Liver (tissue), 9 donors: ENCODE results near the gene PTPA. TPM values are rescaled to one million over a fixed set of nuclear protein-coding genes. Genes with fewer than 3 reads are reported as not detected.

Source experiments
- DNase-seq: peaks from one replicate; pipeline ENCODE4 v3.0.0-alpha.2; 2017; ENCODE audit warnings: low spot score
- H3K27ac ChIP-seq, 2 donors: one replicate each; pipeline ENCODE4 v1.7.0; 2013; ENCODE audit warnings: inconsistent platforms in 2 of 2, low read length in 2 of 2, control low read depth in 1 of 2, low read depth in 1 of 2, mild to moderate bottlenecking in 1 of 2
- H3K27me3 ChIP-seq, 4 donors: one replicate each; pipeline versions ENCODE4 v1.6.1 to v1.7.0; 2013; ENCODE audit warnings: low read length in 3 of 4, inconsistent platforms in 1 of 4, mild to moderate bottlenecking in 1 of 4, moderate library complexity in 1 of 4; ENCODE audit not compliant: control insufficient read depth in 4 of 4, insufficient read depth in 4 of 4
- H3K36me3 ChIP-seq, 4 donors: one replicate each; pipeline versions ENCODE4 v1.6.1 to v1.7.0; 2013; ENCODE audit warnings: low read length in 3 of 4, mild to moderate bottlenecking in 3 of 4, low read depth in 1 of 4, moderate library complexity in 1 of 4; ENCODE audit not compliant: control insufficient read depth in 4 of 4, insufficient read depth in 3 of 4
- H3K4me1 ChIP-seq, 4 donors: one replicate each; pipeline versions ENCODE4 v1.6.1 to v1.7.0; 2013; ENCODE audit warnings: low read length in 3 of 4, mild to moderate bottlenecking in 3 of 4, moderate library complexity in 1 of 4; ENCODE audit not compliant: control insufficient read depth in 4 of 4, insufficient read depth in 4 of 4
- H3K4me3 ChIP-seq, 3 donors: one replicate each; pipeline versions ENCODE4 v1.6.1 to v1.7.0; 2013; ENCODE audit warnings: low read length in 3 of 3, control low read depth in 1 of 3, low read depth in 1 of 3, mild to moderate bottlenecking in 1 of 3
- H3K9ac ChIP-seq, 2 donors: one replicate each; pipeline ENCODE4 v1.7.0; 2013; ENCODE audit warnings: low read length in 2 of 2, mild to moderate bottlenecking in 2 of 2, moderate library complexity in 2 of 2, control low read depth in 1 of 2, low read depth in 1 of 2
- H3K9me3 ChIP-seq, 4 donors: one replicate each; pipeline versions ENCODE4 v1.6.1 to v1.7.0; 2013; ENCODE audit warnings: low read length in 3 of 4; ENCODE audit not compliant: control insufficient read depth in 4 of 4
- CTCF ChIP-seq: fragments of 150-350 bp; IDR thresholded peaks from 2 replicates; pipeline ENCODE4 v1.5.1; 2017; ENCODE audit warnings: improper control_type of control experiment, low read depth, low read length; ENCODE audit not compliant: missing input control
- FOXA2 ChIP-seq: IDR thresholded peaks from 2 replicates; pipeline ENCODE4 v1.6.1; 2016; ENCODE audit warnings: antibody characterized with exemption
- HNF4A ChIP-seq, 2 donors: conservative IDR thresholded peaks; 2 replicates each; pipeline ENCODE4 v1.6.1; 2016; ENCODE audit warnings: antibody characterized with exemption in 2 of 2, mild to moderate bottlenecking in 2 of 2
- HNF4G ChIP-seq: IDR thresholded peaks from 2 replicates; pipeline ENCODE4 v1.6.1; 2016; ENCODE audit warnings: antibody characterized with exemption
- NR2F2 ChIP-seq: IDR thresholded peaks from 2 replicates; pipeline ENCODE4 v1.6.1; 2016; ENCODE audit warnings: antibody characterized with exemption
- RAD21 ChIP-seq, 2 donors: IDR thresholded peaks; 2 replicates each; pipeline ENCODE4 v1.6.1; 2016; ENCODE audit warnings: antibody characterized with exemption in 2 of 2, mild to moderate bottlenecking in 2 of 2
- REST ChIP-seq: IDR thresholded peaks from 2 replicates; pipeline ENCODE4 v1.6.1; 2016; ENCODE audit warnings: antibody characterized with exemption, mild to moderate bottlenecking
- RXRA ChIP-seq, 2 donors: IDR thresholded peaks; 2 replicates each; pipeline ENCODE4 v1.6.1; 2017 to 2018; ENCODE audit warnings: antibody characterized with exemption in 2 of 2, mild to moderate bottlenecking in 1 of 2
- SP1 ChIP-seq: IDR thresholded peaks from 2 replicates; pipeline ENCODE4 v1.6.1; 2018; ENCODE audit warnings: antibody characterized with exemption, mild to moderate bottlenecking
- TAF1 ChIP-seq: conservative IDR thresholded peaks from 2 replicates; pipeline ENCODE4 v1.6.1; 2016; ENCODE audit warnings: antibody characterized with exemption, mild to moderate bottlenecking
- YY1 ChIP-seq: IDR thresholded peaks from 2 replicates; pipeline ENCODE4 v1.6.1; 2016; ENCODE audit warnings: antibody characterized with exemption, mild to moderate bottlenecking
- ZBTB33 ChIP-seq: IDR thresholded peaks from 2 replicates; pipeline ENCODE4 v1.6.1; 2016; ENCODE audit warnings: antibody characterized with exemption
- WGBS: extraction: QIAGEN DNeasy Blood & Tissue Kit; methylation state at CpG from one replicate; pipeline ENCODE4 v1.1.7; 2013; 5-methylcytosine and 5-hydroxymethylcytosine counted together
- polyA plus RNA-seq, 2 donors: library from polyadenylated mRNA; stranded (reverse) in 1 of 2; unstranded in 1 of 2; fragments of 200-250 nt in 1 of 2; fragments of >200 nt in 1 of 2; fragmentation: Nextera tagmentation in 1 of 2; extraction: Ambion mirVana in 1 of 2; gene quantifications; one replicate each; pipeline versions ENCODE4 v1.2.1 to v1.2.3, GENCODE V29; 2013 to 2015
- total RNA-seq, 2 donors: library from RNA; depleted of rRNA; stranded (reverse); fragments of >200 nt; gene quantifications; one replicate each; pipeline ENCODE4 v1.2.3, GENCODE V29; 2014
- donor health status: healthy.
- donor health status: healthy.
- donor health status: healthy.
- donor health status: healthy.
- donor health status: healthy.

The PTPA gene
- total and polyA plus RNA-seq, 4 donors, result 27.6 to 66.0 (median 38.4) TPM

GRCh38 chr9:129185402-129185801 is 74.2 kb downstream of the PTPA start:
- Histone ChIP-seq H3K27me3 (no peaks in the 10 kb centered on the region), H3K9ac (no peak overlapping the region)
- WGBS, result 95% methylated on average over 6 of the region's 6 CpGs

GRCh38 chr9:129185991-129186390 is 74.8 kb downstream of the PTPA start:
- WGBS, result 84% methylated on average over 10 of the region's 10 CpGs
- H3K27me3 ChIP-seq, result no peaks in the 10 kb centered on the region
- H3K4me3 ChIP-seq, result no peak overlapping the region
- no peak for TF ChIP-seq TAF1
- no peak for TF ChIP-seq YY1
- no peak for TF ChIP-seq NR2F2
- TF ChIP-seq HNF4G, result no peak
- TF ChIP-seq RAD21 (IDR thresholded peaks at IDR 0.05), result no peak
- TF ChIP-seq SP1, result no peak
- TF ChIP-seq HNF4A (conservative IDR thresholded peaks at IDR 0.05), result no peak
- TF ChIP-seq RXRA (IDR thresholded peaks at IDR 0.05), result no peak
- no peak for TF ChIP-seq ZBTB33
- no peak for TF ChIP-seq REST
- TF ChIP-seq FOXA2, result no peak
- no peaks in the 10 kb centered on the region for H3K4me1 ChIP-seq
- no peak for DNase-seq
- no peak overlapping the region for H3K27ac ChIP-seq
- no peaks in the 10 kb centered on the region for H3K36me3 ChIP-seq
- H3K9me3 ChIP-seq, result peaks cover 0 to 2% (median 0%) of the 10 kb centered on the region in 4 donors
- H3K9ac ChIP-seq, result no peak overlapping the region

More at GRCh38 chr9:129185402-129185801, 74.2 kb downstream of the PTPA start:
- Histone ChIP-seq H3K4me3 (no peak overlapping the region), H3K27ac (no peak overlapping the region), H3K4me1 (no peaks in the 10 kb centered on the region), H3K9me3 (peaks cover 0 to 2% (median 0%) of the 10 kb centered on the region in 4 donors), H3K36me3 (no peaks in the 10 kb centered on the region)
- no peak for DNase-seq
- TF ChIP-seq CTCF (no peak), ZBTB33 (no peak)
